ENCODE results near the gene METTL16.
"Not testable (repeated sequence)": the region's sequence is repeated elsewhere in the genome, so short reads cannot be mapped to it uniquely, and the experiment has no call there.

Gene METTL16

GRCh38 chr17:2447479-2447878 lies 64.2 kb downstream of the METTL16 start:
- DNase-seq: not testable (repeated sequence)

- DNase-seq: no peak
These were observed 66.0 kb downstream of the METTL16 start for GRCh38 chr17:2445638-2446037.

- DNase-seq: no peak
These were observed 67.3 kb downstream of the METTL16 start for GRCh38 chr17:2444382-2444781.

- no peak for DNase-seq
These were observed 69.5 kb downstream of the METTL16 start for GRCh38 chr17:2442166-2442565.

GRCh38 chr17:2440930-2441329 lies 70.8 kb downstream of the METTL16 start:
- DNase-seq: no peak

- DNase-seq: not testable (repeated sequence)
These were observed 71.7 kb downstream of the METTL16 start for GRCh38 chr17:2439997-2440396.

- no peak for DNase-seq
These were observed 72.9 kb downstream of the METTL16 start for GRCh38 chr17:2438823-2439222.

- no peak for DNase-seq
These were observed 75.3 kb downstream of the METTL16 start for GRCh38 chr17:2436316-2436905.

- no peak for DNase-seq
These were observed 75.8 kb downstream of the METTL16 start for GRCh38 chr17:2435862-2436261.

GRCh38 chr17:2435181-2435741 lies 76.4 kb downstream of the METTL16 start:
- no peak for DNase-seq

GRCh38 chr17:2433696-2434095 lies 78.0 kb downstream of the METTL16 start:
- DNase-seq: no peak

- DNase-seq: no peak
These were observed 83.8 kb downstream of the METTL16 start for GRCh38 chr17:2427910-2428309.

GRCh38 chr17:2427215-2427614 lies 84.5 kb downstream of the METTL16 start:
- DNase-seq: no peak

- DNase-seq: no peak
These were observed 88.4 kb downstream of the METTL16 start for GRCh38 chr17:2423271-2423670.

- DNase-seq: no peak
These were observed 90.2 kb downstream of the METTL16 start for GRCh38 chr17:2421315-2422147.

- no peak for DNase-seq
These were observed 91.5 kb downstream of the METTL16 start for GRCh38 chr17:2420176-2420575.

GRCh38 chr17:2419486-2419885 lies 92.2 kb downstream of the METTL16 start:
- DNase-seq: no peak

- DNase-seq: no peak
These were observed 93.1 kb downstream of the METTL16 start for GRCh38 chr17:2418572-2418971.

- peak; percentile 89 for DNase-seq
These were observed 95.5 kb downstream of the METTL16 start for GRCh38 chr17:2416010-2416734.

- no peak for DNase-seq
These were observed 96.6 kb downstream of the METTL16 start for GRCh38 chr17:2415081-2415480.

- no peak for DNase-seq
These were observed 97.1 kb downstream of the METTL16 start for GRCh38 chr17:2414446-2415064.

- DNase-seq: no peak
These were observed 99.1 kb downstream of the METTL16 start for GRCh38 chr17:2412561-2413021.

GRCh38 chr17:2410951-2411350 lies 100.7 kb downstream of the METTL16 start:
- no peak for DNase-seq
